ENCODE data around the gene NIPSNAP2. TPM values are rescaled to one million over a fixed set of nuclear protein-coding genes. Genes with fewer than 3 reads are reported as not detected.
A peak's percentile ranks its signal among the peaks of the same experiment; 100 is the strongest.

The NIPSNAP2 gene
- total and polyA plus RNA-seq, 2 of the 13 experiments (the other 11 are each of a cell fraction or from before 2014, with no cell fraction given), result 40.3 to 61.5 TPM

DNA sequence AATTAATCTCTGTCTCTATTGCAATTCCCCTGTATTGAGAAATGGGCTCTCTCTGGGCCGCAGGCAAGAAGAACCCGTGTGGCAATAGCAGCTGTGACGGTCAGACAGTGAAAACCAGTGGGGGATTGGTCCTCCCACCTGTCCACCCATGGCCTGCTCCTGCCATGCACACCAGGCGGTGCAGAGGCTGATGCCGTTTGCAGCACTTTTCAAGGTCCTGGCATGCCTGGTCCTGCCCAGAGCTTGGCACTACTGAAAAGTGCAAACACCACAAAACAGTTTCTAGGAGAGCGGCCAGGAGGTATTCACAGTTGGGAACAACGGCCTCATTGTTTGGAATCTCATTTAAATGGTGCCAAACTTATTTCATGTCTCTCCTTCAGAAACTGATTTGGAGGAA lies 45.3 kb downstream of the NIPSNAP2 start:
- H4K20me1 ChIP-seq (ENCODE audit: insufficient read depth, low read length), result no peaks in the 10 kb centered on the region
- no peak overlapping the region for H3K4me3 ChIP-seq (replicated peaks in 1 of 3; ENCODE audit: insufficient read depth in 1 of 3, low read depth in 2 of 3, low read length in 3 of 3)
- CTCF ChIA-PET (ENCODE audit: low intra/inter-chr PET ratio, low total read pairs), result no interaction called here
- peaks cover 8 to 27% of the 10 kb centered on the region in 2 experiments; a peak in 4 of 5 replicates for H3K36me3 ChIP-seq (replicated peaks in 1 of 2; ENCODE audit: control insufficient read depth in 1 of 2, insufficient read depth in 2 of 2, low read length in 2 of 2)
- DNase-seq (ENCODE audit: low spot score) (peak; percentile 65), FAIRE-seq (peak; percentile 69), ATAC-seq (peak; percentile 5; the same call in 2 of the 3 replicates)
- POLR2A ChIA-PET, result interaction anchor here (0.6 to 7.3 kb wide), 9 partner anchors 9 to 54 kb away, joined by 3 to 82 read pairs (median 6); partner anchors contain the start of genes CCT6A, PSPH and SUMF2
- no peaks in the 10 kb centered on the region for H3K79me2 ChIP-seq (ENCODE audit: insufficient read depth, low read length)
- WGBS (ENCODE audit: low lambda C conversion rate), result 40% methylated on average over 5 of the region's 7 CpGs
- peaks cover 63% of the 10 kb centered on the region for H3K4me1 ChIP-seq (ENCODE audit: insufficient read depth, low read length)
- H3K9me3 ChIP-seq (ENCODE audit: low read length), result no peaks in the 10 kb centered on the region
- TSS peak; percentile 44 for BruUV-seq (replicated peaks)
- H2AFZ ChIP-seq (ENCODE audit: low read length), result no peak overlapping the region
- peak overlapping the region; percentile 65 for H3K27ac ChIP-seq (ENCODE audit: extremely low read length, insufficient read depth, low read length)
- in situ Hi-C loops (cut with HindIII; ENCODE audit: extremely low pct_ligation_motif_present, low pct_unique_long_range_greater_than_20kb) (no loop called here), intact Hi-C loops (cut with micrococcal nuclease; ENCODE audit: unreplicated experiment) (loop anchor here (5.0 kb wide), 1 partner anchor 47 kb away; the partner anchor contains the start of gene NIPSNAP2)
- no peak overlapping the region for H3K4me2 ChIP-seq (ENCODE audit: low read depth, low read length)
- no peaks in the 10 kb centered on the region for H3K27me3 ChIP-seq (ENCODE audit: control insufficient read depth in 1 of 2, insufficient read depth in 2 of 2, low read length in 2 of 2)
- 0 out of 2 replicates have a peak overlapping the region, but pooled peaks have one; percentile 18 for H3K9ac ChIP-seq (ENCODE audit: insufficient read depth, low read depth, low read length)
- TF ChIP-seq MAZ (IDR thresholded peaks at IDR 0.05; ENCODE audit: borderline replicate concordance, low read depth, low read length), result no peak
- TF ChIP-seq MAZ (CRISPR knock-in tag; IDR thresholded peaks at IDR 0.05; ENCODE audit: low read depth), result no peak
- TF ChIP-seq ZNF615 (CRISPR knock-in tag; IDR thresholded peaks at IDR 0.05; ENCODE audit: borderline replicate concordance), result no peak
- TF ChIP-seq KMT2A (CRISPR knock-in tag; IDR thresholded peaks at IDR 0.05), result no peak
- TF ChIP-seq, protein P1, sequence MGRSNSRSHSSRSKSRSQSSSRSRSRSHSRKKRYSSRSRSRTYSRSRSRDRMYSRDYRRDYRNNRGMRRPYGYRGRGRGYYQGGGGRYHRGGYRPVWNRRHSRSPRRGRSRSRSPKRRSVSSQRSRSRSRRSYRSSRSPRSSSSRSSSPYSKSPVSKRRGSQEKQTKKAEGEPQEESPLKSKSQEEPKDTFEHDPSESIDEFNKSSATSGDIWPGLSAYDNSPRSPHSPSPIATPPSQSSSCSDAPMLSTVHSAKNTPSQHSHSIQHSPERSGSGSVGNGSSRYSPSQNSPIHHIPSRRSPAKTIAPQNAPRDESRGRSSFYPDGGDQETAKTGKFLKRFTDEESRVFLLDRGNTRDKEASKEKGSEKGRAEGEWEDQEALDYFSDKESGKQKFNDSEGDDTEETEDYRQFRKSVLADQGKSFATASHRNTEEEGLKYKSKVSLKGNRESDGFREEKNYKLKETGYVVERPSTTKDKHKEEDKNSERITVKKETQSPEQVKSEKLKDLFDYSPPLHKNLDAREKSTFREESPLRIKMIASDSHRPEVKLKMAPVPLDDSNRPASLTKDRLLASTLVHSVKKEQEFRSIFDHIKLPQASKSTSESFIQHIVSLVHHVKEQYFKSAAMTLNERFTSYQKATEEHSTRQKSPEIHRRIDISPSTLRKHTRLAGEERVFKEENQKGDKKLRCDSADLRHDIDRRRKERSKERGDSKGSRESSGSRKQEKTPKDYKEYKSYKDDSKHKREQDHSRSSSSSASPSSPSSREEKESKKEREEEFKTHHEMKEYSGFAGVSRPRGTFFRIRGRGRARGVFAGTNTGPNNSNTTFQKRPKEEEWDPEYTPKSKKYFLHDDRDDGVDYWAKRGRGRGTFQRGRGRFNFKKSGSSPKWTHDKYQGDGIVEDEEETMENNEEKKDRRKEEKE (IDR thresholded peaks at IDR 0.05), result no peak
- TF ChIP-seq, protein P2, sequence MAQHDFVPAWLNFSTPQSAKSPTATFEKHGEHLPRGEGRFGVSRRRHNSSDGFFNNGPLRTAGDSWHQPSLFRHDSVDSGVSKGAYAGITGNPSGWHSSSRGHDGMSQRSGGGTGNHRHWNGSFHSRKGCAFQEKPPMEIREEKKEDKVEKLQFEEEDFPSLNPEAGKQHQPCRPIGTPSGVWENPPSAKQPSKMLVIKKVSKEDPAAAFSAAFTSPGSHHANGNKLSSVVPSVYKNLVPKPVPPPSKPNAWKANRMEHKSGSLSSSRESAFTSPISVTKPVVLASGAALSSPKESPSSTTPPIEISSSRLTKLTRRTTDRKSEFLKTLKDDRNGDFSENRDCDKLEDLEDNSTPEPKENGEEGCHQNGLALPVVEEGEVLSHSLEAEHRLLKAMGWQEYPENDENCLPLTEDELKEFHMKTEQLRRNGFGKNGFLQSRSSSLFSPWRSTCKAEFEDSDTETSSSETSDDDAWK (CRISPR knock-in tag; IDR thresholded peaks at IDR 0.05), result no peak
- TF ChIP-seq ZNF780A (CRISPR knock-in tag; IDR thresholded peaks at IDR 0.05), result no peak
- no peak for TF ChIP-seq ZNF562 (CRISPR knock-in tag; IDR thresholded peaks at IDR 0.05; ENCODE audit: borderline replicate concordance)
- no peak for TF ChIP-seq HIVEP1 (CRISPR knock-in tag; IDR thresholded peaks at IDR 0.05)
- 0 out of 2 replicates have a peak, but pooled peaks have one; percentile 31 for TF ChIP-seq SSRP1 (CRISPR knock-in tag; IDR thresholded peaks at IDR 0.05)
- TF ChIP-seq BORCS8-MEF2B (CRISPR knock-in tag; IDR thresholded peaks at IDR 0.05), result peak; percentile 48; the same call in 1 of the 2 replicates
- peak; percentile 60 for TF ChIP-seq POLR2G (IDR thresholded peaks at IDR 0.05; ENCODE audit: low read depth, low read length)
- peak; percentile 52 for TF ChIP-seq CEBPB (IDR thresholded peaks at IDR 0.05; ENCODE audit: borderline replicate concordance, low read depth, low read length)
- TF ChIP-seq ZFP62 (CRISPR knock-in tag; IDR thresholded peaks at IDR 0.05), result no peak
- TF ChIP-seq, protein P3, sequence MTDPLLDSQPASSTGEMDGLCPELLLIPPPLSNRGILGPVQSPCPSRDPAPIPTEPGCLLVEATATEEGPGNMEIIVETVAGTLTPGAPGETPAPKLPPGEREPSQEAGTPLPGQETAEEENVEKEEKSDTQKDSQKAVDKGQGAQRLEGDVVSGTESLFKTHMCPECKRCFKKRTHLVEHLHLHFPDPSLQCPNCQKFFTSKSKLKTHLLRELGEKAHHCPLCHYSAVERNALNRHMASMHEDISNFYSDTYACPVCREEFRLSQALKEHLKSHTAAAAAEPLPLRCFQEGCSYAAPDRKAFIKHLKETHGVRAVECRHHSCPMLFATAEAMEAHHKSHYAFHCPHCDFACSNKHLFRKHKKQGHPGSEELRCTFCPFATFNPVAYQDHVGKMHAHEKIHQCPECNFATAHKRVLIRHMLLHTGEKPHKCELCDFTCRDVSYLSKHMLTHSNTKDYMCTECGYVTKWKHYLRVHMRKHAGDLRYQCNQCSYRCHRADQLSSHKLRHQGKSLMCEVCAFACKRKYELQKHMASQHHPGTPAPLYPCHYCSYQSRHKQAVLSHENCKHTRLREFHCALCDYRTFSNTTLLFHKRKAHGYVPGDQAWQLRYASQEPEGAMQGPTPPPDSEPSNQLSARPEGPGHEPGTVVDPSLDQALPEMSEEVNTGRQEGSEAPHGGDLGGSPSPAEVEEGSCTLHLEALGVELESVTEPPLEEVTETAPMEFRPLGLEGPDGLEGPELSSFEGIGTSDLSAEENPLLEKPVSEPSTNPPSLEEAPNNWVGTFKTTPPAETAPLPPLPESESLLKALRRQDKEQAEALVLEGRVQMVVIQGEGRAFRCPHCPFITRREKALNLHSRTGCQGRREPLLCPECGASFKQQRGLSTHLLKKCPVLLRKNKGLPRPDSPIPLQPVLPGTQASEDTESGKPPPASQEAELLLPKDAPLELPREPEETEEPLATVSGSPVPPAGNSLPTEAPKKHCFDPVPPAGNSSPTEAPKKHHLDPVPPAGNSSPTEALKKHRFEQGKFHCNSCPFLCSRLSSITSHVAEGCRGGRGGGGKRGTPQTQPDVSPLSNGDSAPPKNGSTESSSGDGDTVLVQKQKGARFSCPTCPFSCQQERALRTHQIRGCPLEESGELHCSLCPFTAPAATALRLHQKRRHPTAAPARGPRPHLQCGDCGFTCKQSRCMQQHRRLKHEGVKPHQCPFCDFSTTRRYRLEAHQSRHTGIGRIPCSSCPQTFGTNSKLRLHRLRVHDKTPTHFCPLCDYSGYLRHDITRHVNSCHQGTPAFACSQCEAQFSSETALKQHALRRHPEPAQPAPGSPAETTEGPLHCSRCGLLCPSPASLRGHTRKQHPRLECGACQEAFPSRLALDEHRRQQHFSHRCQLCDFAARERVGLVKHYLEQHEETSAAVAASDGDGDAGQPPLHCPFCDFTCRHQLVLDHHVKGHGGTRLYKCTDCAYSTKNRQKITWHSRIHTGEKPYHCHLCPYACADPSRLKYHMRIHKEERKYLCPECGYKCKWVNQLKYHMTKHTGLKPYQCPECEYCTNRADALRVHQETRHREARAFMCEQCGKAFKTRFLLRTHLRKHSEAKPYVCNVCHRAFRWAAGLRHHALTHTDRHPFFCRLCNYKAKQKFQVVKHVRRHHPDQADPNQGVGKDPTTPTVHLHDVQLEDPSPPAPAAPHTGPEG (CRISPR knock-in tag; IDR thresholded peaks at IDR 0.05), result no peak
- TF ChIP-seq HNRNPL (IDR thresholded peaks at IDR 0.05; ENCODE audit: low read depth, low read length), result peak; percentile 95
